K562 (cell line): Measurements from ENCODE around the gene ZC3H7B. TPM values are rescaled to one million over a fixed set of nuclear protein-coding genes. Genes with fewer than 3 reads are reported as not detected.

Experiments
- ATAC-seq: fragments of 200-7000 bp; cut with Tn5 transposase; 3 replicates; pipeline ENCODE4 v1.9.1; 2020; ENCODE audit warnings: moderate library complexity
- BruUV-seq: library from RNA; stranded (reverse); fragments of 400-500 nt; replicated peaks from 2 replicates; lab custom pipeline; 2021; lab: Mats Ljungman, UMichigan
- CTCF ChIA-PET: fragments of 300-600 bp; formaldehyde crosslinking; extraction: SDS; loops from one replicate; lab custom pipeline; 2021; ENCODE audit warnings: low intra/inter-chr PET ratio; lab: Yijun Ruan, JAX
- POLR2A ChIA-PET: fragments of 300-600, 350-650 bp; sonication (Branson Sonifier 250); formaldehyde crosslinking; extraction: SDS; loops from one replicate; lab custom pipeline; 2021; ENCODE audit warnings: antibody characterized with exemption, inconsistent platforms; lab: Yijun Ruan, JAX
- DNase-seq, 4 experiments: peaks; one replicate each; pipeline versions ENCODE4 v3.0.0 to v3.0.0-alpha.2; 2011 to 2018; ENCODE audit warnings: low spot score in 3 of 4, mixed read lengths in 3 of 4; ENCODE audit errors: extremely low read depth in 1 of 4
- FAIRE-seq: peaks from 2 replicates; lab custom pipeline; 2011; peaks lifted over from hg19 to GRCh38; lab: Jason Lieb, UNC
- H2AFZ ChIP-seq: 2 replicates; pipeline ENCODE4 v1.6.0; 2011; ENCODE audit warnings: low read depth, low read length, control low read depth, inconsistent platforms
- H3K27ac ChIP-seq: fragments of 200-600 bp; 3 replicates; pipeline ENCODE4 v1.8.0; 2011; ENCODE audit warnings: low read depth, mild to moderate bottlenecking, control low read depth, inconsistent platforms, low read length, moderate library complexity, mixed read lengths; ENCODE audit errors: extremely low read depth
- H3K27me3 ChIP-seq, 2 experiments: fragments of 300-600 bp in 1 of 2; 2 replicates in 1 of 2; 3 replicates in 1 of 2; pipeline versions ENCODE4 v1.6.0 to v1.8.0; 2011; ENCODE audit warnings: inconsistent platforms in 2 of 2, low read length in 2 of 2, mild to moderate bottlenecking in 1 of 2, mixed read lengths in 1 of 2, moderate library complexity in 1 of 2; ENCODE audit not compliant: control insufficient read depth in 2 of 2, insufficient read depth in 2 of 2
- H3K36me3 ChIP-seq: fragments of 300-600 bp; 3 replicates; pipeline ENCODE4 v1.8.0; 2011; ENCODE audit warnings: mild to moderate bottlenecking, low read length, inconsistent platforms; ENCODE audit not compliant: control insufficient read depth, insufficient read depth
- H3K4me1 ChIP-seq, 2 experiments: fragments of 200-600 bp in 1 of 2; replicated peaks in 1 of 2; 2 replicates in 1 of 2; 3 replicates in 1 of 2; pipeline versions ENCODE4 v1.5.1 to v1.8.0; 2011; ENCODE audit warnings: inconsistent platforms in 2 of 2, low read length in 2 of 2, mild to moderate bottlenecking in 1 of 2, mixed read lengths in 1 of 2, moderate library complexity in 1 of 2; ENCODE audit not compliant: control insufficient read depth in 2 of 2, insufficient read depth in 2 of 2
- H3K4me2 ChIP-seq: 2 replicates; pipeline ENCODE4 v1.6.1; 2011; ENCODE audit warnings: low read length, control low read depth, inconsistent platforms, mixed read lengths; ENCODE audit not compliant: insufficient read depth
- H3K4me3 ChIP-seq: fragments of 200-600 bp; sonication (generic), shearing (Covaris generic); 2 replicates; pipeline ENCODE4 v1.5.1; 2016; ENCODE audit warnings: control low read depth, inconsistent platforms
- H3K79me2 ChIP-seq: fragments of 200-600 bp; 3 replicates; pipeline ENCODE4 v1.8.0; 2011; ENCODE audit warnings: low read length, inconsistent platforms; ENCODE audit not compliant: control insufficient read depth, insufficient read depth
- H3K9ac ChIP-seq, 2 experiments: 2 replicates each; pipeline versions ENCODE4 v1.6.0 to v1.6.1; 2011; ENCODE audit warnings: low read depth in 2 of 2, low read length in 2 of 2, control low read depth in 1 of 2, inconsistent platforms in 1 of 2, mild to moderate bottlenecking in 1 of 2, mixed read lengths in 1 of 2; ENCODE audit not compliant: insufficient read depth in 1 of 2
- H3K9me1 ChIP-seq: one replicate; pipeline ENCODE4 v1.6.0; 2011; ENCODE audit warnings: inconsistent platforms, mild to moderate bottlenecking, low read length, moderate library complexity; ENCODE audit not compliant: control insufficient read depth, insufficient read depth
- H3K9me3 ChIP-seq: replicated peaks from 2 replicates; pipeline ENCODE4 v1.5.1; 2011; ENCODE audit warnings: low read depth, low read length, inconsistent platforms; ENCODE audit not compliant: control insufficient read depth, insufficient read depth
- H4K20me1 ChIP-seq: replicated peaks from 2 replicates; pipeline ENCODE4 v1.6.1; 2011; ENCODE audit warnings: low read length, inconsistent platforms, mixed read lengths; ENCODE audit not compliant: control insufficient read depth, insufficient read depth
- GABPA ChIP-seq: fragments of 200-800 bp; sonication (Bioruptor generic); conservative IDR thresholded peaks from 2 replicates; pipeline ENCODE4 v1.6.1; 2016; ENCODE audit warnings: low read depth, missing genetic modification characterization, missing compliant biosample characterization
- MEF2A ChIP-seq: IDR thresholded peaks from 2 replicates; pipeline ENCODE4 v1.6.1; 2011; ENCODE audit warnings: low read depth, mild to moderate bottlenecking, low read length, moderate library complexity; ENCODE audit not compliant: control insufficient read depth
- U2AF1 ChIP-seq: fragments of 200-400 bp; formaldehyde crosslinking; optimal IDR thresholded peaks from 2 replicates; pipeline ENCODE3; 2017; ENCODE audit warnings: mild to moderate bottlenecking, low read depth, low read length, moderate library complexity
- ZNF121 ChIP-seq: sonication (generic); formaldehyde crosslinking; conservative IDR thresholded peaks from 2 replicates; pipeline ENCODE4 v1.8.0; 2022; ENCODE audit warnings: missing genetic modification reagents
- WGBS: fragments of 100-300 bp; shearing (Covaris generic); methylation state at CpG from one replicate; pipeline ENCODE4 v1.1.6; 2016; ENCODE audit warnings: low coverage, mixed read lengths; ENCODE audit not compliant: insufficient coverage; ENCODE audit errors: missing lambda C conversion rate; 5-methylcytosine and 5-hydroxymethylcytosine counted together
- in situ Hi-C: fragments of 300-500 bp; cut with MboI; formaldehyde crosslinking; loops from 4 replicates; pipeline ENCODE4 v1.15.0; 2018; ENCODE audit warnings: inconsistent platforms, mixed read lengths
- intact Hi-C: fragments of 100-400 bp; cut with micrococcal nuclease; formaldehyde crosslinking; loops from 2 replicates; pipeline ENCODE4 v1.14.2; 2022
- polyA plus RNA-seq, 8 experiments: library from polyadenylated mRNA; depleted of rRNA in 4 of 8; stranded (reverse) in 5 of 8; unstranded in 3 of 8; fragments of >200 nt; fragmentation: Nextera tagmentation in 2 of 8; fragmentation: Illumina TruSeq in 1 of 8; extraction: Ambion mirVana in 2 of 8; extraction: Trizol in 1 of 8; gene quantifications; 2 replicates each; pipeline versions ENCODE4 v1.2.1 to v1.2.3, GENCODE V29; 2011 to 2014; ENCODE audit warnings: inconsistent platforms in 1 of 8, missing spikeins in 1 of 8
- total RNA-seq, 7 experiments: library from RNA; depleted of rRNA in 6 of 7; stranded (reverse); fragments of >200 nt in 6 of 7; fragmentation: Illumina TruSeq in 2 of 7; extraction: Trizol in 2 of 7; gene quantifications; 2 replicates each; pipeline versions ENCODE4 v1.2.1 to v1.2.3, GENCODE V29; 2011 to 2021; ENCODE audit warnings: low replicate concordance in 1 of 7
- TF ChIP-seq, protein P1 (sequence below): fragments of 250-450 bp; sonication (Bioruptor Pico); IDR thresholded peaks from 2 replicates; pipeline ENCODE4 v1.5.0; 2021
- TF ChIP-seq, protein P2 (sequence below), 2 experiments: fragments of 450-650 bp; IDR thresholded peaks; 2 replicates each; pipeline ENCODE4 v1.6.1; 2016
- TF ChIP-seq, protein P3 (sequence below): fragments of 250-450 bp; sonication (Bioruptor Pico); IDR thresholded peaks from 2 replicates; pipeline ENCODE4 v1.5.0; 2021; ENCODE audit warnings: mild to moderate bottlenecking, borderline replicate concordance

ZC3H7B gene
- total and polyA plus RNA-seq, 9 of the 15 experiments (the other 6 are each of a cell fraction or from before 2014, with no cell fraction given) = 0.07 to 49.8 (median 26.8) TPM

DNA sequence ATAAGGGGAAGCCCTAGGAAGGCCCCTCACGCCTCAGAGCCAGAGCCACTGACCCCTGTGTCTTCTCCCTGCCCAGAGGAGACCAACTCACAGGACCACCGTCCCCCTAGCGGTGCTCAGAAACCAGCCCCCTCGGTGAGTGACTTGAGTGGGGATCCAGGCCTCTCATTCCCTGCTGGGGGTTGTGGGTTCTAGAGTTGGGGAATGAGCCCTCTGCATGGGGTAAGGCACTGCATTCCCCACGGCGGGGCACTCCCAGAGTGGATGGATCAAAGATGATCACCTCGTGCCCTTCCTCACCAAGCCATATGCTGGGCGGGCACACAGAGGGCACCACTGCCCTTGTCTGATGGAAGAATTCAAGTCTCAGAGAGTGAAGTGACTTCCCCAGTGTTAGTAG lies 39.7 kb downstream of the ZC3H7B start:
- FAIRE-seq (no peak), ATAC-seq (no peak), DNase-seq (no peak)
- H3K27me3 ChIP-seq = no peaks in the 10 kb centered on the region
- H3K27ac ChIP-seq = no peak overlapping the region
- TF ChIP-seq, protein P1, sequence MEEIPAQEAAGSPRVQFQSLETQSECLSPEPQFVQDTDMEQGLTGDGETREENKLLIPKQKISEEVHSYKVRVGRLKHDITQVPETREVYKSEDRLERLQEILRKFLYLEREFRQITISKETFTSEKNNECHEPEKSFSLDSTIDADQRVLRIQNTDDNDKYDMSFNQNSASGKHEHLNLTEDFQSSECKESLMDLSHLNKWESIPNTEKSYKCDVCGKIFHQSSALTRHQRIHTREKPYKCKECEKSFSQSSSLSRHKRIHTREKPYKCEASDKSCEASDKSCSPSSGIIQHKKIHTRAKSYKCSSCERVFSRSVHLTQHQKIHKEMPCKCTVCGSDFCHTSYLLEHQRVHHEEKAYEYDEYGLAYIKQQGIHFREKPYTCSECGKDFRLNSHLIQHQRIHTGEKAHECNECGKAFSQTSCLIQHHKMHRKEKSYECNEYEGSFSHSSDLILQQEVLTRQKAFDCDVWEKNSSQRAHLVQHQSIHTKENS (CRISPR knock-in tag) = no peak
- CTCF ChIA-PET = no interaction called here
- intact Hi-C loops = no loop called here
- no peaks in the 10 kb centered on the region for H3K9me1 ChIP-seq
- WGBS = 86% methylated on average over 5 of the region's 8 CpGs
- H3K9ac ChIP-seq = no peak overlapping the region
- no peaks in the 10 kb centered on the region for H4K20me1 ChIP-seq
- no peak overlapping the region for H3K4me3 ChIP-seq
- H3K36me3 ChIP-seq = peaks cover 57% of the 10 kb centered on the region; the same call in 2 of the 3 replicates
- POLR2A ChIA-PET = no interaction called here
- H3K79me2 ChIP-seq = no peaks in the 10 kb centered on the region
- no peak overlapping the region for H2AFZ ChIP-seq
- no TSS peak for BruUV-seq
- H3K4me2 ChIP-seq = no peak overlapping the region
- no peaks in the 10 kb centered on the region for H3K9me3 ChIP-seq
- in situ Hi-C loops = no loop called here
- H3K4me1 ChIP-seq = no peaks in the 10 kb centered on the region

DNA sequence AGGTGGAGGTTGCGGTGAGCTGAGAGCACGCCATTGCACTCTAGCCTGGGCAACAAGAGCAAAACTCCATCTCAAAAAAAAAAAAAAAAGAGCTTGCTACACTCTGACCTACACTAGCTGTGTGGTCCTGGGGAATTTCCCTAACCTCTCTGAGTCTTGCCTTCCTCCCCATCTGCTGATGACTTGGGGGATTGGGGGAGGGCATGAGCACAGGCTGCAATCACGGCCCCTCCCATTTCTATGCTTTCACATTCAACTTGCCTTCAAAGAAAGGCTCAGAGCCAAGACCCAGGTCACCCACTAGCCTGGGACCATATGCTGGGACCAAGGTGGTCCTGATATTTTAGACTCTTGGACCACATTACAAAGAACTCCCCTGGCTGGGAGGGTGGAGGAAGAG lies 40.7 kb downstream of the ZC3H7B start:
- H3K4me1 ChIP-seq = no peaks in the 10 kb centered on the region
- ATAC-seq (no peak), DNase-seq (no peak), FAIRE-seq (no peak)
- 80% methylated on average over 1 of the region's 3 CpGs for WGBS
- in situ Hi-C loops = no loop called here
- H3K9me3 ChIP-seq = no peaks in the 10 kb centered on the region
- no peaks in the 10 kb centered on the region for H3K79me2 ChIP-seq
- ChIA-PET POLR2A (interaction anchor here (0.6 kb wide), 1 partner anchor 675 kb away, joined by 3 read pairs; no protein-coding TSS in a partner anchor), CTCF (no interaction called here)
- H3K27ac ChIP-seq = no peak overlapping the region
- H4K20me1 ChIP-seq = no peaks in the 10 kb centered on the region
- H3K4me3 ChIP-seq = no peak overlapping the region
- no peak overlapping the region for H2AFZ ChIP-seq
- no peak overlapping the region for H3K4me2 ChIP-seq
- H3K9ac ChIP-seq = no peak overlapping the region
- no peaks in the 10 kb centered on the region for H3K9me1 ChIP-seq
- intact Hi-C loops = no loop called here
- BruUV-seq = no TSS peak
- H3K27me3 ChIP-seq = no peaks in the 10 kb centered on the region
- H3K36me3 ChIP-seq = peaks cover 66% of the 10 kb centered on the region; the same call in 2 of the 3 replicates
- TF ChIP-seq GABPA (tag) = no peak
- TF ChIP-seq, protein P2, sequence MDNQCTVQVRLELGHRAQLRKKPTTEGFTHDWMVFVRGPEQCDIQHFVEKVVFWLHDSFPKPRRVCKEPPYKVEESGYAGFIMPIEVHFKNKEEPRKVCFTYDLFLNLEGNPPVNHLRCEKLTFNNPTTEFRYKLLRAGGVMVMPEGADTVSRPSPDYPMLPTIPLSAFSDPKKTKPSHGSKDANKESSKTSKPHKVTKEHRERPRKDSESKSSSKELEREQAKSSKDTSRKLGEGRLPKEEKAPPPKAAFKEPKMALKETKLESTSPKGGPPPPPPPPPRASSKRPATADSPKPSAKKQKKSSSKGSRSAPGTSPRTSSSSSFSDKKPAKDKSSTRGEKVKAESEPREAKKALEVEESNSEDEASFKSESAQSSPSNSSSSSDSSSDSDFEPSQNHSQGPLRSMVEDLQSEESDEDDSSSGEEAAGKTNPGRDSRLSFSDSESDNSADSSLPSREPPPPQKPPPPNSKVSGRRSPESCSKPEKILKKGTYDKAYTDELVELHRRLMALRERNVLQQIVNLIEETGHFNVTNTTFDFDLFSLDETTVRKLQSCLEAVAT (IDR thresholded peaks at IDR 0.05) = no peak
- TF ChIP-seq MEF2A = no peak
- TF ChIP-seq, protein P3, sequence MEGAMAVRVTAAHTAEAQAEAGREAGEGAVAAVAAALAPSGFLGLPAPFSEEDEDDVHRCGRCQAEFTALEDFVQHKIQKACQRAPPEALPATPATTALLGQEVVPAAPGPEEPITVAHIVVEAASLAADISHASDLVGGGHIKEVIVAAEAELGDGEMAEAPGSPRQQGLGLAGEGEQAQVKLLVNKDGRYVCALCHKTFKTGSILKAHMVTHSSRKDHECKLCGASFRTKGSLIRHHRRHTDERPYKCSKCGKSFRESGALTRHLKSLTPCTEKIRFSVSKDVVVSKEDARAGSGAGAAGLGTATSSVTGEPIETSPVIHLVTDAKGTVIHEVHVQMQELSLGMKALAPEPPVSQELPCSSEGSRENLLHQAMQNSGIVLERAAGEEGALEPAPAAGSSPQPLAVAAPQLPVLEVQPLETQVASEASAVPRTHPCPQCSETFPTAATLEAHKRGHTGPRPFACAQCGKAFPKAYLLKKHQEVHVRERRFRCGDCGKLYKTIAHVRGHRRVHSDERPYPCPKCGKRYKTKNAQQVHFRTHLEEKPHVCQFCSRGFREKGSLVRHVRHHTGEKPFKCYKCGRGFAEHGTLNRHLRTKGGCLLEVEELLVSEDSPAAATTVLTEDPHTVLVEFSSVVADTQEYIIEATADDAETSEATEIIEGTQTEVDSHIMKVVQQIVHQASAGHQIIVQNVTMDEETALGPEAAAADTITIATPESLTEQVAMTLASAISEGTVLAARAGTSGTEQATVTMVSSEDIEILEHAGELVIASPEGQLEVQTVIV (CRISPR knock-in tag) = no peak
- no peak for TF ChIP-seq U2AF1
- no peak for TF ChIP-seq ZNF121
